Fibroblast of lung (primary cell): Measurements from ENCODE around the gene CSNK1A1. TPM values are rescaled to one million over a fixed set of nuclear protein-coding genes. Genes with fewer than 3 reads are reported as not detected.

Experiments used
- DNase-seq, 2 donors: peaks; one replicate each; pipeline versions ENCODE4 v3.0.0 to v3.0.0-alpha.2; 2010; ENCODE audit warnings: low read depth in 2 of 2
- H2AFZ ChIP-seq: 2 replicates; pipeline ENCODE4 v1.5.1; 2012; ENCODE audit warnings: low read length, control low read depth, inconsistent platforms
- H3K27ac ChIP-seq: 2 replicates; pipeline ENCODE4 v1.5.1; 2011; ENCODE audit warnings: low read length, control low read depth; ENCODE audit not compliant: insufficient read depth
- H3K27me3 ChIP-seq: 2 replicates; pipeline ENCODE4 v1.5.1; 2011; ENCODE audit warnings: mild to moderate bottlenecking, low read length; ENCODE audit not compliant: control insufficient read depth, insufficient read depth
- H3K36me3 ChIP-seq: 2 replicates; pipeline ENCODE4 v1.5.1; 2011; ENCODE audit warnings: low read length; ENCODE audit not compliant: control insufficient read depth, insufficient read depth
- H3K4me1 ChIP-seq: 2 replicates; pipeline ENCODE4 v1.5.1; 2011; ENCODE audit warnings: low read length; ENCODE audit not compliant: control insufficient read depth, insufficient read depth; ENCODE audit errors: extremely low read depth
- H3K4me2 ChIP-seq: 2 replicates; pipeline ENCODE4 v1.5.1; 2011; ENCODE audit warnings: low read length, control low read depth; ENCODE audit not compliant: insufficient read depth; ENCODE audit errors: extremely low read depth
- H3K4me3 ChIP-seq, 4 experiments: fragments of 200-600 bp in 1 of 4; sonication (generic) in 1 of 4; replicated peaks in 1 of 4; 2 replicates each; pipeline ENCODE4 v1.5.1; 2011 to 2016; ENCODE audit warnings: low read length in 4 of 4, low read depth in 3 of 4, mild to moderate bottlenecking in 3 of 4, control low read depth in 2 of 4, inconsistent platforms in 1 of 4, mixed read lengths in 1 of 4; ENCODE audit not compliant: insufficient read depth in 1 of 4; ENCODE audit errors: control extremely low read depth in 1 of 4
- H3K79me2 ChIP-seq: 2 replicates; pipeline ENCODE4 v1.5.1; 2012; ENCODE audit warnings: mild to moderate bottlenecking, low read length, inconsistent platforms; ENCODE audit not compliant: control insufficient read depth, insufficient read depth
- H3K9ac ChIP-seq: 2 replicates; pipeline ENCODE4 v1.5.1; 2011; ENCODE audit warnings: mild to moderate bottlenecking, low read length, control low read depth; ENCODE audit not compliant: insufficient read depth
- H3K9me3 ChIP-seq: 2 replicates; pipeline ENCODE4 v1.5.1; 2012; ENCODE audit warnings: low read depth, low read length; ENCODE audit not compliant: control insufficient read depth, insufficient read depth
- H4K20me1 ChIP-seq: 2 replicates; pipeline ENCODE4 v1.5.1; 2011; ENCODE audit warnings: low read length; ENCODE audit not compliant: control insufficient read depth, insufficient read depth; ENCODE audit errors: extremely low read depth
- EZH2 ChIP-seq: IDR thresholded peaks from 2 replicates; pipeline ENCODE4 v1.5.1; 2012; ENCODE audit warnings: low read length, control low read depth, mild to moderate bottlenecking; ENCODE audit errors: missing control alignments
- polyA plus RNA-seq, 2 donors: library from polyadenylated mRNA; depleted of rRNA in 1 of 2; stranded (reverse) in 1 of 2; unstranded in 1 of 2; fragments of >200 nt; gene quantifications; 2 replicates each; pipeline ENCODE4 v1.2.1, GENCODE V29; 2011 to 2012; ENCODE audit warnings: missing spikeins in 1 of 2
- total RNA-seq: library from RNA; depleted of rRNA; stranded (reverse); fragments of >200 nt; gene quantifications from 2 replicates; pipeline ENCODE4 v1.2.1, GENCODE V29; 2014
- TF ChIP-seq, protein P1 (sequence below), 2 donors: IDR thresholded peaks in 1 of 2; conservative IDR thresholded peaks in 1 of 2; 1 replicate in 1 of 2; 2 replicates in 1 of 2; pipeline ENCODE4 v1.5.1; 2011 to 2012; ENCODE audit warnings: low read length in 2 of 2, control low read depth in 1 of 2, inconsistent platforms in 1 of 2, low read depth in 1 of 2, mild to moderate bottlenecking in 1 of 2

CSNK1A1 gene
- total and polyA plus RNA-seq, 2 donors (not counting 1 experiment from before 2014, with no cell fraction given), result 275 to 674 TPM

DNA sequence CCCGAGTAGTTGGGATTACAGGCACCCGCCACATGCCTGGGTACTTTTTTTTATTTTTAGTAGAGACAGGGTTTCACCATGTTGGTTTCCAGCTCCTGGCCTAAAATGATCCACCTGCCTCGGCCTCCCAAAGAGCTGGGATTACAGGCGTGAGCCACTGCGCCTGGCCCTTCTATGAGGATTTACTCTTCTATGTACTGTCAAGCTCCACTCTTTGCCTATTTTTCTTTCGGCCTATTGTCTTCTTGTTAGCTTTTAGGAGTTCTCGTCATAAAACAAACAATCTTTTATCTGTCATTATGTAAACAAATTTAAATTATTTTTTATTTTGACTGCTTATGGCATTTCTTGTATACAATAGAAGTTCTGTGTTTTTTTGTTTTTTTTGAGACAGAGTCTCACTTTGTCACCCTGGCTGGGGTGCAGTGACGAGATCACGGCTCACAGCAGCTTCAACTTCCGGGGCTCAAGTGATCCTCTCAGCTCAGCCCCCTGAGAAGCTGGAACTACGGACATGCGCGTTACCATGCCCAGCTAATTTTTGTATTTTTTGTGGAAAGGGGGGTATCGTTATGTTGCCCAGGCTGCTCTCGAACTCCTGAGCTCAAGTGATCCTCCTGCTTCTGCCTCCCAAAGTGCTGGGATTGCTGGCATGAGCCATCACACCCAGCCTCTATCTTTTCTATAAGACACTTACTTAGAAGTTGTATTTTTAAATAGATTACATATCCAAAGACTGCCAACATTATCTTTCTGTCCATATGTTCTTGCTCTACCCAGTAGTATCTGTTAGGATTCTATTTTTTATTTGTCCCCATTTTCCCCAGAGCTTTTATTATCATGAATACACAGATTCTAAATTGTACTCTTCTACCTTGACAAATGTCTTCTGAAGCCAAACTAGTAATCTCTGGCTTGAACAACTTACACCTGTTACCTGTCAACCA, 29.2 kb downstream of the CSNK1A1 start:
- peaks cover 5% of the 10 kb centered on the region for H3K36me3 ChIP-seq
- no peaks in the 10 kb centered on the region for H4K20me1 ChIP-seq

DNA sequence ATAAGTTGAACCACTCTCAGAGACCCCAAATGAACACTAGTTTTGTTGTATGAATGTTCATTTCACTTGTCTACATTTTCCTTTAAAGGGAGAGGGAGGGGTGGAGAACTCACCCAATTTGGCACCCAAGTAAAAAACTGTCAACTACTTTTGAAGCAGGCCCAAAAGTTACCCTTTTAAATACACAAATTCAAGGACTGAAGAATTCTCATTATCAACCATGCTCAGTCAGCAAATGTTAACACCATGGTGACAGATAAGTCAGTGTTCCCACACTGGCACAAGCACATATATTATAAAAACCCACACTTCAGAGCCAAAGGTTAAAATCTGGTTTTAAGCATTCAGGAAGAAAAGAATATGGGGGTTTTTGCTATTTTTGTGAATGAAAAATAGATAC, 31.6 kb downstream of the CSNK1A1 start:
- Histone ChIP-seq H3K27ac (no peak overlapping the region), H3K36me3 (peaks cover 4% of the 10 kb centered on the region), H3K79me2 (peaks cover 98% of the 10 kb centered on the region), H3K9ac (no peak overlapping the region), H3K9me3 (no peaks in the 10 kb centered on the region), H2AFZ (no peak overlapping the region), H3K4me3 (no peak overlapping the region), H3K27me3 (no peaks in the 10 kb centered on the region), H4K20me1 (no peaks in the 10 kb centered on the region), H3K4me2 (peak overlapping the region; percentile 56), H3K4me1 (peaks cover 8% of the 10 kb centered on the region)
- no peak for TF ChIP-seq EZH2
- TF ChIP-seq, protein P1, sequence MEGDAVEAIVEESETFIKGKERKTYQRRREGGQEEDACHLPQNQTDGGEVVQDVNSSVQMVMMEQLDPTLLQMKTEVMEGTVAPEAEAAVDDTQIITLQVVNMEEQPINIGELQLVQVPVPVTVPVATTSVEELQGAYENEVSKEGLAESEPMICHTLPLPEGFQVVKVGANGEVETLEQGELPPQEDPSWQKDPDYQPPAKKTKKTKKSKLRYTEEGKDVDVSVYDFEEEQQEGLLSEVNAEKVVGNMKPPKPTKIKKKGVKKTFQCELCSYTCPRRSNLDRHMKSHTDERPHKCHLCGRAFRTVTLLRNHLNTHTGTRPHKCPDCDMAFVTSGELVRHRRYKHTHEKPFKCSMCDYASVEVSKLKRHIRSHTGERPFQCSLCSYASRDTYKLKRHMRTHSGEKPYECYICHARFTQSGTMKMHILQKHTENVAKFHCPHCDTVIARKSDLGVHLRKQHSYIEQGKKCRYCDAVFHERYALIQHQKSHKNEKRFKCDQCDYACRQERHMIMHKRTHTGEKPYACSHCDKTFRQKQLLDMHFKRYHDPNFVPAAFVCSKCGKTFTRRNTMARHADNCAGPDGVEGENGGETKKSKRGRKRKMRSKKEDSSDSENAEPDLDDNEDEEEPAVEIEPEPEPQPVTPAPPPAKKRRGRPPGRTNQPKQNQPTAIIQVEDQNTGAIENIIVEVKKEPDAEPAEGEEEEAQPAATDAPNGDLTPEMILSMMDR (conservative IDR thresholded peaks at IDR 0.05 in 1 of 2, IDR thresholded peaks at IDR 0.05 in 1 of 2; ENCODE audit: low read depth in 1 of 2, low read length in 2 of 2), result no peak
- no peak for DNase-seq

More for the DNA sequence above, 29.2 kb downstream of the CSNK1A1 start:
- no peak for DNase-seq
- Histone ChIP-seq H2AFZ (no peak overlapping the region), H3K27ac (no peak overlapping the region), H3K9ac (no peak overlapping the region), H3K27me3 (no peaks in the 10 kb centered on the region), H3K4me3 (no peak overlapping the region), H3K79me2 (peaks cover 99% of the 10 kb centered on the region), H3K4me1 (peaks cover 8% of the 10 kb centered on the region), H3K9me3 (no peaks in the 10 kb centered on the region), H3K4me2 (no peak overlapping the region)
- TF ChIP-seq, protein P1 (conservative IDR thresholded peaks at IDR 0.05 in 1 of 2, IDR thresholded peaks at IDR 0.05 in 1 of 2; ENCODE audit: low read depth in 1 of 2, low read length in 2 of 2), result no peak
- no peak for TF ChIP-seq EZH2

DNA sequence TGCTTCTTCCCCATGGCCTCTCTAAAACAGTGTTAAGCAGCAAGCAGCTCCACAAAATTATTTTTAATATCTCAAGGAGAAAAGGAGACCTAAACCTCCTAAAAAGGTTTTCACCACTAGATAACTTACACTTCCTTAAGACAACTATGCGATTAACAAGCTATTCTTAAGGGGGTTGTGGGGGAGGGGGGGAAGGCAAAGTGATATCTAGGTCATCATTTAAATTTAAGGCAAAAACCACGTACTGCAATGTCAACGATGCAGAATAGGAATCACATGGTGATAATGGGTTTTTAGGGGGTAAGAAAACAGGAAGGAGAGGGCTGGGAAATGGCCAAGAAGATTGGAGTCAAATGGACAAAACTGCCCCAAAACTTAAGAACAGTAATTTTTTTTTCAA, 32.6 kb downstream of the CSNK1A1 start:
- no peak overlapping the region for H3K4me3 ChIP-seq
- peaks cover 98% of the 10 kb centered on the region for H3K79me2 ChIP-seq
- no peak overlapping the region for H2AFZ ChIP-seq
- peaks cover 8% of the 10 kb centered on the region for H3K4me1 ChIP-seq
- DNase-seq, result no peak
- no peaks in the 10 kb centered on the region for H4K20me1 ChIP-seq
- no peaks in the 10 kb centered on the region for H3K27me3 ChIP-seq
- H3K36me3 ChIP-seq, result peaks cover 3% of the 10 kb centered on the region
- TF ChIP-seq, protein P1 (conservative IDR thresholded peaks at IDR 0.05 in 1 of 2, IDR thresholded peaks at IDR 0.05 in 1 of 2; ENCODE audit: low read depth in 1 of 2, low read length in 2 of 2), result no peak
- TF ChIP-seq EZH2, result no peak
- no peak overlapping the region for H3K4me2 ChIP-seq
- H3K27ac ChIP-seq, result no peak overlapping the region
- no peak overlapping the region for H3K9ac ChIP-seq
- H3K9me3 ChIP-seq, result no peaks in the 10 kb centered on the region
